Activated naive CD4-positive, alpha-beta T cell treated with Interleukin-2 at 50 U/mL for 16 hours (primary cell): ENCODE measurements around the gene HES7.

Source experiments
- DNase-seq: peaks from one replicate; pipeline ENCODE4 v3.0.0-alpha.2; 2020

The HES7 gene

GRCh38 chr17:8142158-8142886, 18.4 kb upstream of the HES7 start:
- no peak for DNase-seq

DNA sequence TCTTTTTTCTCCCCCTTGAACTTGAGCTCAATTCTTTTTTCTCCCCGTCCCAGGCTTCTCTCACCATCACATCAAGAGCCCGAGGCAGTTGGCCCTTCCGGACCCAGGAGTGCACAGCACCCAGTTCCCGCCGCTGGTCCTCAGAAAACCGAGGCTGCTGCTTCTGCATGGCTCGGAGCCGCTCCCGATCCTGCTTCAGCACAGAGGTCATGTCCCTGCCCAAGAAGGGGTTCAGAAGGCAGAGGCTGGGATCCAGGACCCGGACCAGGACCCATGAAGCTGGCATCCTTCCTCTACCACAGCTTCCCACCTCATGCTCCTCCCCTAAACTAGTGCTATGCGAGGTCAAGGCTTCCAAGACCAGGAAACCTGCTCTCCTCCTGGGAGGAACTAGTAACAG, 17.8 kb upstream of the HES7 start:
- no peak for DNase-seq

DNA sequence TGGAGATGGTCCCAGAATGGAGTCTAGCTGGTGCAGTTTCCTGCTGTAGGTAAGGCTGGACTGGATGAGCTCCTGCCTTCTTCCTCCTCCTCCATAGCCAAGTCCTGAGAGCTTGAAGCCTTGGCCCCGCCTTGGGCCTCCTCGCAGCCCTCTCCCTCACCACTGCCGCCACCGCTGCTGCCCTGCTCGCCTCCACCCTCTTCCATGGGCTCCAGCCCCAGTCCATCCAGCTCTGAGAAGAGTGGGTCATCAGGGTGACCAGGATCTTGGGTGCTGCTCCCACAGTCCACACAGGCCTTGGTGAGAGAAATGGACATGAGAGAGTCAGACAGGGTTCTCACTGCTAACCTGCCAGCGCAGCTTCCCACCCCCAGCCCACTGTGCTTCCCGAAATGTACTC, 17.1 kb upstream of the HES7 start:
- no peak for DNase-seq

- DNase-seq, result no peak
Observed at GRCh38 chr17:8140065-8141029, 16.4 kb upstream of the HES7 start.

GRCh38 chr17:8138672-8139371, 14.9 kb upstream of the HES7 start:
- peak; percentile 96 for DNase-seq

DNA sequence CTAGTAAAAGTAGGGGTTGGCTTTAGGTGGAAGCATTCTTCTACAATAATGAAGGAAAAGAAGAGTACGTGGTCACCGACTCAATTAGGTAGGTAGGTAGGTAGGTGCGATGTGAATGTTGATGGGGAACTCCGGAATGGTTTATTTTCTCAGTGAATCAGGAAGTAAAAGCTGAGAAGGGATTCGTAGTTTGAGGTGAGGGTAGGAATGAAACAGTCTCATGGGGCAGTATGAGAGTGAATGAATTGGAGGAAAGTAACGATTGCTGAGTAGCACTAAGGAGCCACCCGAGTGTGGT, 14.4 kb upstream of the HES7 start:
- DNase-seq, result no peak

GRCh38 chr17:8137645-8138373, 13.9 kb upstream of the HES7 start:
- DNase-seq, result no peak

- DNase-seq, result no peak
Observed at GRCh38 chr17:8133941-8134340, 10.0 kb upstream of the HES7 start.

- DNase-seq, result no peak
Observed at GRCh38 chr17:8133399-8133798, 9.5 kb upstream of the HES7 start.

DNA sequence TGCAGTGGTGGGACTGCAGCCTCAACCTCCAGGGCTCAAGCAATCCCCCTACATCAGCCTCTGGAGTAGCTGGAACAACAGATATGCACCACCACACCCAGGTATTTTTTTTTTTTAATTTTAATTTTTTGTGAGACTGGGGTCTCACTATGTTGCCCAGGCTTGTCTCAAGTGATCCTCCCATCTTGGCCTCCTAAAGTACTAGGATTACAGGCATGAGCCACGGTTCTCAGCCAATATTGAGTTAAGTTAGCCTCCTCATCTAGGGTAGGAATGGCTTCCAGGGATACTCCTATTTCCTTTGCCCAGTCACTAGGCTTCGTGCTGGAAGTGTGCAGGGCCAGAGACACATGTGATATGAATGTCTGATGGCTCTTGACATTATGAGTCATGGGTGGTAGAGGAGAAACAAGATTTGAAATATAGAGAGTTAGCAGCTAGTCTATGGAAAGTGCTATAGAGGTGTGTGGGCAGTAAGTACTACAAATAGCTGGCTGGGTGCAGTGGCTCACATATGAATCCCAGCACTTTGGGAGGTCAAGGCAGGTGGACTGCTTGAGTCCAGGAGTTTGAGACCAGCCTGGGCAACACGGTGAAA, 8.0 kb upstream of the HES7 start:
- DNase-seq, result no peak

DNA sequence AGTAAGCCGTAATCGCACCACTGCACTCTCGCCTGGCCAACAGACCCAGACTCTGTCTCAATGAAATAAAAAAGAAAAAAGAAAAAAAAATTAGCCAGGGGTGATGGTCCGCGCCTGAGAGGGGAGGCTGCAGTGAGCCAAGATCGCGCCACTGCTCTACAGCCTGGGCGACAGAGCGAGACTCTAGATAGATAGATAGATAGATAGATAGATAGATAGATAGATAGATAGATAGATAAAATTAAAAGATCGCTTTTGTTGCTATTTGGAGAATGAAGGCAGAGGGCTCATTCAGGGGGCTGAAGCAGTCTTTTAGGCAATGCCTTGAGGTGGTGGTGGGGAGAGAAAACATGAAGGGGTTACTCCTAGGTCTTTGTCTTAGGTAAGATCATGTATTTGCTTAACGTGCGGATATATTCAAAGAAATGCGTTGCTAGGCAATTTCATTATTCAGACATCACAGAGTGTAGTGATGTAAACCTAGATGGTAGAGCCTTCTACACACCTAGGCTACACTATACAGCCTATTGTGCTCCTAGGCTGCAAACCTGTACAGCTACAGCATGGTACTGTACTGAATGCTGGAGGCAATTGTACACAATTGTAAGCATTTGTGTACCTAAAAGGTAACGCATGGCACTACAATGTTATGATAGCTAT, 4.3 kb upstream of the HES7 start:
- no peak for DNase-seq

- DNase-seq, result peak; percentile 47
Observed at GRCh38 chr17:8126491-8127066, 2.7 kb upstream of the HES7 start.

- peak; percentile 16 for DNase-seq
Observed at GRCh38 chr17:8125947-8126490, 2.1 kb upstream of the HES7 start.

- DNase-seq, result peak; percentile 89
Observed at GRCh38 chr17:8125154-8125946, 1.4 kb upstream of the HES7 start.

DNA sequence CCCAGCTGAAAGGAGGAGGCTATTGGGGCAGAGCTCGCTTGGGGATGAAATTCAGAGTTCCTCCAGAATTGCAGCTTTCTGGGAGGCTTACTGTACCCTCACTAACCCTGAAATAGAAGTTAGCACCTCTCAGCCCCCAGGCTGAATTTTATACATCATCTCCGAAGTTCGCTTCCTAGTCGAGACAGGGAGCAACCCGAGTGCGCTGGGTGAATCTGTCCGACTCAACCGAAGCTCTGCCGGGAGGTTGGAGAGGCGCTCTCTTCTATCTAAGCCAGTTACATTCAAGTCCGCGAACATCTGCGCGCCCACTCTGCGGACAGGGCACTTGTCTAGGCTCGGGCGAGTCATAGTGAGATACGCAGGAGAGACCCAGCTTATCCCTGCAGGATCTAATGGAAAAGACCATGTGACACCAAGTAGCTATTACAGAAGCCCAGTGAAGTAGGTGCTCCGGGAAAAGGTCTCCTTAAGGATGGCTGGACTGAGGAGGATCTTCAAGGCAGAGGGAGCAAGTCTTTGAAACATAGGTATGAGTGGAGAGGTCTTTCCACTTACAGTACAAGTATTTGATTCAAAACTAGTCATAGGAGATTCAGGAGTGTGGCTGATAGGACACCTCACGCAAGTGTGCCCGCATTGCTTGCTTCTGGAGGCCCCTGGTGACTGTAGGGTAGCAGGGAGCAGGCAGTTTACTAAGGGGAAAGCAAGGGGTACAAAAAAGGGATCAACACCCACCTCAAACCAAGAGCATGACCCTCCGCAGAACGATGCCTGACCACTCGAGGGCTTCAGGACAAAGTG, 646 bp upstream of the HES7 start:
- peak; percentile 28 for DNase-seq

GRCh38 chr17:8122924-8123694, 797 bp downstream of the HES7 start:
- DNase-seq, result peak; percentile 58

DNA sequence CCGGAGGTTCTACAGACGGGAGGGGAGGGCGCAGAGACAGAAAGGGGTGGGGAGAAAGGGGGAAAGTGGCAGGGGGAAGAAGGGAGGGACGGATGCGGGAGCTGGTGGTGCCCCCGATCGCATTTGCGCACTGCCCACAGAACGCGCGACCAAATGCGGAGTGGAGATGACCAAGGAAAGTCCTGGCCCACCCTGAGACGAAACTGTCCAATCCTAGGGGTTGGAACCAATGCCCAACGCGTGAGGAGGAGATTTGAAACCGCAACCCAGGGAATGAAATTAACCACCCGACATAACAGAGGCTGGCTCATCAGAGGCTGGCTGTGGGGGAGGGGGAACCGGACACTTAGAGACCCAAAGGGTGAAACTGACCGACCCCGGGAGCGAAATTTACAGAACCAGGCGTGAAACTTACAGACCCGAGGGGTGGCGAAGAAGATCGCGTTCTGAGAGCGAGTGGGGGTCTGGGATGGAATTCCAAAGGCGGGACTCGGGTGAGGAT, 1.4 kb downstream of the HES7 start:
- DNase-seq, result peak; percentile 22

- DNase-seq, result peak; percentile 51
Observed at GRCh38 chr17:8121681-8122421, 2.1 kb downstream of the HES7 start.
